CD4-positive, alpha-beta T cell (primary cell): ENCODE results near the gene PRKAR1B. TPM values are rescaled to one million over a fixed set of nuclear protein-coding genes. Genes with fewer than 3 reads are reported as not detected.
"Not testable (repeated sequence)": the region's sequence is repeated elsewhere in the genome, so short reads cannot be mapped to it uniquely, and the experiment has no call there.

Experiments used
- ATAC-seq: fragments of 200-7000 bp; cut with Tn5 transposase; one replicate; pipeline ENCODE4 v1.10.0; 2022; ENCODE audit warnings: mild to moderate bottlenecking; ENCODE audit not compliant: poor library complexity
- CTCF ChIA-PET: fragments of 350-600 bp; sonication (Branson Sonifier 250); formaldehyde crosslinking; loops from one replicate; lab custom pipeline; 2021; ENCODE audit warnings: antibody characterized with exemption, inconsistent platforms; lab: Charles Lee
- POLR2A ChIA-PET: fragments of 350-600 bp; sonication (Branson Sonifier 250); formaldehyde crosslinking; loops from one replicate; lab custom pipeline; 2021; ENCODE audit warnings: antibody characterized with exemption, inconsistent platforms; lab: Charles Lee
- DNase-seq, 14 experiments: peaks; one replicate each; pipeline ENCODE4 v3.0.0-alpha.2; 2013 to 2020; ENCODE audit warnings: mixed read lengths in 2 of 14
- H3K27ac ChIP-seq, 2 donors: one replicate each; pipeline versions ENCODE4 v1.5.1 to v1.7.0; 2013; ENCODE audit warnings: low read length in 2 of 2, low read depth in 1 of 2, mild to moderate bottlenecking in 1 of 2
- H3K27me3 ChIP-seq, 2 experiments: 1 replicate in 1 of 2; 2 replicates in 1 of 2; pipeline versions ENCODE4 v1.6.1 to v1.7.0; 2013; ENCODE audit warnings: low read length in 2 of 2, control low read depth in 1 of 2, mild to moderate bottlenecking in 1 of 2, moderate library complexity in 1 of 2; ENCODE audit not compliant: insufficient read depth in 2 of 2, control insufficient read depth in 1 of 2
- H3K36me3 ChIP-seq: one replicate; pipeline ENCODE4 v1.6.1; 2013; ENCODE audit warnings: low read length, control low read depth; ENCODE audit not compliant: insufficient read depth
- H3K4me1 ChIP-seq: one replicate; pipeline ENCODE4 v1.6.1; 2013; ENCODE audit warnings: low read length, control low read depth; ENCODE audit not compliant: insufficient read depth
- H3K4me3 ChIP-seq: one replicate; pipeline ENCODE4 v1.5.1; 2013; ENCODE audit warnings: mild to moderate bottlenecking, low read length, moderate library complexity
- H3K9me3 ChIP-seq, 2 experiments: 1 replicate in 1 of 2; 2 replicates in 1 of 2; pipeline versions ENCODE4 v1.6.1 to v1.7.0; 2013; ENCODE audit warnings: low read length in 2 of 2, mild to moderate bottlenecking in 2 of 2, control low read depth in 1 of 2, moderate library complexity in 1 of 2; ENCODE audit not compliant: control insufficient read depth in 1 of 2, insufficient read depth in 1 of 2
- H3K27ac Mint-ChIP-seq: one replicate; pipeline ENCODE4 v1.8.0; 2020; ENCODE audit warnings: mixed read lengths
- H3K27me3 Mint-ChIP-seq: one replicate; pipeline ENCODE4 v1.8.0; 2021; ENCODE audit warnings: mixed read lengths
- H3K36me3 Mint-ChIP-seq: one replicate; pipeline ENCODE4 v1.8.0; 2021; ENCODE audit warnings: low read depth, mixed read lengths
- H3K4me1 Mint-ChIP-seq: one replicate; pipeline ENCODE4 v1.8.0; 2021; ENCODE audit warnings: low read depth, mixed read lengths
- H3K4me3 Mint-ChIP-seq: one replicate; pipeline ENCODE4 v1.8.0; 2020; ENCODE audit warnings: mild to moderate bottlenecking, mixed read lengths
- H3K9me3 Mint-ChIP-seq: one replicate; pipeline ENCODE4 v1.8.0; 2020; ENCODE audit warnings: mixed read lengths
- CTCF ChIP-seq: fragments of 200-600 bp; IDR thresholded peaks from one replicate; pipeline ENCODE4 v1.8.0; 2022; ENCODE audit warnings: antibody characterized with exemption, mild to moderate bottlenecking
- intact Hi-C, 2 experiments: fragments of 100-400 bp; cut with DNase I in 1 of 2; cut with micrococcal nuclease in 1 of 2; formaldehyde crosslinking; loops; one replicate each; pipeline versions ENCODE4 v1.15.1 to v1.9.0; 2023 to 2025; cut with DNase I, micrococcal nuclease
- total RNA-seq, 174 experiments: library from RNA in 2 of 174; stranded (reverse) in 2 of 174; gene quantifications; one replicate each; pipeline ENCODE4 v1.2.3 and lab custom pipeline; 2021 to 2026

The PRKAR1B gene
- total RNA-seq, 2 experiments from 2014 or later, result 18.8 to 19.5 TPM

DNA sequence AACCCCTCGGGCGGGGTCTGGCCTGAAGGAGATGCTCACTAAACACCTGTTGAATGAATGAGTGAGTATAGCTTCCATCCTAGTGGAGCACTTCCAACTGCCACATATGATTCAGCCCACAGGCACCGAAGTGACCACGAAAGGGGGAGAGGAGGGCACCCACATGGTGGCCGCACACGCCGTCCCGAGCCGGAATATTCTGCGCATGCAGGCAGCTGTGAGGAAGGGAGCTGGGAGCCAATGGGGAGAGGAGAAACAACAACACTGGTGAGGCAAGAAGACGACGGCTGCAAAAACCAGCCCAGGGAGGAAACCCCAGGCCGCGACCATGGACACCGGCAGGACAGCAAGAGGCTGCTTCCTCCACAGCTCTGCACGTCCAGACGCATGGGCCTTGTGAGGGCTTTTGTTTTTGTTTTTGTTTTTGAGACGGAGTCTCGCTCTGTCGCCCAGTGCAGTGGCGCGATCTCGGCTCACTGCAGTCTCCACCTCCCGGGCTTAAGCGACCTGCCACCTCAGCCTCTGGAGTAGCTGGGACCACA, 67.7 kb downstream of the PRKAR1B start:
- TF ChIP-seq CTCF, result no peak
- Histone ChIP-seq H3K27ac (no peak overlapping the region), H3K4me3 (no peak overlapping the region), H3K36me3 (no peaks in the 10 kb centered on the region), H3K27me3 (no peaks in the 10 kb centered on the region), H3K9me3 (peaks cover 0 to 4% of the 10 kb centered on the region in 2 experiments), H3K4me1 (no peaks in the 10 kb centered on the region)
- ChIA-PET CTCF (no interaction called here), POLR2A (interaction anchor here (0.7 kb wide), 1 partner anchor 371 kb away, joined by 3 read pairs; no protein-coding TSS in a partner anchor)
- H3K4me1 Mint-ChIP-seq, result peaks cover 12% of the 10 kb centered on the region
- no peaks in the 10 kb centered on the region for H3K9me3 Mint-ChIP-seq
- H3K27ac Mint-ChIP-seq, result no peak overlapping the region
- intact Hi-C loops, result no loop called here
- H3K4me3 Mint-ChIP-seq, result no peak overlapping the region
- DNase-seq, result no peak
- H3K36me3 Mint-ChIP-seq, result peaks cover 6% of the 10 kb centered on the region
- no peaks in the 10 kb centered on the region for H3K27me3 Mint-ChIP-seq
- no peak for ATAC-seq

DNA sequence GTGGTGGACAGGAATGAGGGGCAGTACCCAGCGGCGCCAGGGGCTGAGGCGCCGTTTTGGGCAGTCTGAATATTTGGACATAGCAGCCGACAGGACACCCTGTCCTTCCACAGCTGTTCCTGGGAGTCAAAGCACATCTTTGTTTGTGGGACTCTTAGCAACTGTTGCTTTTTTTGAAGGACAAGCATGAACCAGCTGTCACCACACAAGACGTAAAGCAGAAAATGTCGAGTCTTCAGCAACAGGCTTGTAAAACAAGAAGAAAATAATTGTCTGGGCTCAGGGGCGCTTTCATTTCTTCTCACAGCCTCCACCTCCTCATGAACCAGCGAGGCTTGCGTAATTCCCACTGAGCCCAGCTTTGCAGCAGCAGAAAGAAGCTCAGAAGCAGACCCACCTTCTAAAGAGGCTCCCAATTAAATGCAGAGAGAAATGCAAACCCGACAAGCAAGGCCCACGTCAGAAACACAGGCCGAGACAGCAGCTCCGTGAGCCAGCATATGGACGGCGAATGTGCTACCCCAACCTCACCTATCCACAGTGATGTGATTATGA, 69.4 kb downstream of the PRKAR1B start:
- intact Hi-C loops, result no loop called here
- H3K27me3 Mint-ChIP-seq, result no peaks in the 10 kb centered on the region
- no peaks in the 10 kb centered on the region for H3K4me1 ChIP-seq
- no peaks in the 10 kb centered on the region for H3K36me3 ChIP-seq
- H3K9me3 ChIP-seq, result peaks cover under 1 to 13% of the 10 kb centered on the region in 2 experiments
- H3K27me3 ChIP-seq, result no peaks in the 10 kb centered on the region
- ATAC-seq (no peak), DNase-seq (no peak)
- ChIA-PET POLR2A (no interaction called here), CTCF (no interaction called here)
- H3K27ac Mint-ChIP-seq, result no peak overlapping the region
- no peak overlapping the region for H3K4me3 ChIP-seq
- H3K9me3 Mint-ChIP-seq, result no peaks in the 10 kb centered on the region
- TF ChIP-seq CTCF, result no peak
- peaks cover 6% of the 10 kb centered on the region for H3K36me3 Mint-ChIP-seq
- peaks cover 8% of the 10 kb centered on the region for H3K4me1 Mint-ChIP-seq
- H3K4me3 Mint-ChIP-seq, result no peak overlapping the region
- no peak overlapping the region for H3K27ac ChIP-seq

GRCh38 chr7:657010-657409, 70.1 kb downstream of the PRKAR1B start:
- H3K4me3 ChIP-seq, CTCF ChIA-PET, H3K4me1 ChIP-seq, H3K36me3 Mint-ChIP-seq, intact Hi-C loops, ATAC-seq, H3K27me3 Mint-ChIP-seq, H3K36me3 ChIP-seq, H3K27me3 ChIP-seq, H3K4me1 Mint-ChIP-seq, H3K4me3 Mint-ChIP-seq, H3K27ac ChIP-seq, H3K27ac Mint-ChIP-seq, POLR2A ChIA-PET, DNase-seq, H3K9me3 Mint-ChIP-seq: not testable (repeated sequence)
- H3K9me3 ChIP-seq, result peaks cover 6 to 19% of the 10 kb centered on the region in 2 experiments

GRCh38 chr7:655758-656157, 71.3 kb downstream of the PRKAR1B start:
- POLR2A ChIA-PET, result no interaction called here

More at GRCh38 chr7:655758-656157, 71.3 kb downstream of the PRKAR1B start:
- Mint-ChIP-seq H3K27me3 (no peaks in the 10 kb centered on the region), H3K4me3 (no peak overlapping the region), H3K27ac (no peak overlapping the region), H3K36me3 (peaks cover 6% of the 10 kb centered on the region), H3K9me3 (no peaks in the 10 kb centered on the region), H3K4me1 (peaks cover 5% of the 10 kb centered on the region)
- intact Hi-C loops, result no loop called here
- DNase-seq, result no peak
- CTCF ChIA-PET, result no interaction called here
- Histone ChIP-seq H3K27ac (no peak overlapping the region), H3K36me3 (no peaks in the 10 kb centered on the region), H3K4me1 (no peaks in the 10 kb centered on the region), H3K27me3 (no peaks in the 10 kb centered on the region), H3K4me3 (no peak overlapping the region), H3K9me3 (peaks cover 6 to 30% of the 10 kb centered on the region in 2 experiments)
- TF ChIP-seq CTCF, result no peak
- ATAC-seq, result no peak
